Activated CD4-positive, alpha-beta T cell treated with anti-CD3 and anti-CD28 coated beads, Interleukin-2, amount 50 U/mL, for 24 hours (primary cell): ENCODE results near the gene C9orf50.
A peak's percentile ranks its signal among the peaks of the same experiment; 100 is the strongest.

Experiments
- DNase-seq, 2 donors: peaks; one replicate each; pipeline ENCODE4 v3.0.0-alpha.2; 2020; ENCODE audit warnings: low read depth in 1 of 2, low spot score in 1 of 2

C9orf50 gene

DNA sequence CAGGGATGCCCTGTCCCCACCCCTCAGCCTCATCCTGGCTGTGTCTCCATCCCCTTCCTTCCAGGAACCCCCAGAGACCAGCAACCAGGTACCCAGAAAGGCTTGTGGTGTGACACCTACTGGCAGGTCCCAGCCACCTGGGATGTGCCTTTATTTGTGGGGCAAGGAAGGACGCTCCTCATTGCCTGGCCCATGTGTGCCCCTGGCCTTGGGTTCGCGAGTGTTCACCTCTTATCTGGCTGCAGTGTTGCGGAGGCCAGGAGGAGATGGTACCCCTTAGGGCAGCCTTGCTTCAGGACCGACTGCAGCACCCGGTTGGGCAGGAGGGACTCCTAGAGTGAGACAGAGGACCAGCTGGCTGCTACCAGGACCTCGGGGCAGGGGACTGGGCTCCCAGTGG, 8.8 kb downstream of the C9orf50 start:
- no peak for DNase-seq

DNA sequence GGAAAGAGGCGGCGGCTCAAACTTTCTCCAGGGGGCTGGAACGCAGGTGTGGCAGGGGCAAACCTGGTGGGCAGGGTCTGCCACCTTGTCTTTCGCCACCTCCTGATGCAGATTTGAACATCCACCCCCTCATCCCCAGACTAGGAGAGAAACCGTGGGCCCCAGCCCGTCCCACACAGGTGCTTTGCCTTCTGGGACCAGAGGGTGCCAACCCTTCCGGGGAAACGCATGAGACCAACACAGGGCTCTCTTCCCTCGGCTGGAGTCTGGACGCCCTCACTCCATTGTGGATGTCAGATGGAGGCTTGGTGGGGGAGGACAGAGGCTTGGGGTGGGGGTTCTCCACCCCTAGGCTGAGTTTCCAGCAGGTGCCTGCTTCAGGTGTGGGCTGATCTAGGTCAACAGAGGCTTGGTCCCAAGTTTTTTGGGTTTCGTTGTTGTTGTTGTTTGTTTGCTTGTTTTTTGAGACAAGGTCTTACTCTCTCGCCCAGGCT, 9.5 kb downstream of the C9orf50 start:
- no peak for DNase-seq

DNA sequence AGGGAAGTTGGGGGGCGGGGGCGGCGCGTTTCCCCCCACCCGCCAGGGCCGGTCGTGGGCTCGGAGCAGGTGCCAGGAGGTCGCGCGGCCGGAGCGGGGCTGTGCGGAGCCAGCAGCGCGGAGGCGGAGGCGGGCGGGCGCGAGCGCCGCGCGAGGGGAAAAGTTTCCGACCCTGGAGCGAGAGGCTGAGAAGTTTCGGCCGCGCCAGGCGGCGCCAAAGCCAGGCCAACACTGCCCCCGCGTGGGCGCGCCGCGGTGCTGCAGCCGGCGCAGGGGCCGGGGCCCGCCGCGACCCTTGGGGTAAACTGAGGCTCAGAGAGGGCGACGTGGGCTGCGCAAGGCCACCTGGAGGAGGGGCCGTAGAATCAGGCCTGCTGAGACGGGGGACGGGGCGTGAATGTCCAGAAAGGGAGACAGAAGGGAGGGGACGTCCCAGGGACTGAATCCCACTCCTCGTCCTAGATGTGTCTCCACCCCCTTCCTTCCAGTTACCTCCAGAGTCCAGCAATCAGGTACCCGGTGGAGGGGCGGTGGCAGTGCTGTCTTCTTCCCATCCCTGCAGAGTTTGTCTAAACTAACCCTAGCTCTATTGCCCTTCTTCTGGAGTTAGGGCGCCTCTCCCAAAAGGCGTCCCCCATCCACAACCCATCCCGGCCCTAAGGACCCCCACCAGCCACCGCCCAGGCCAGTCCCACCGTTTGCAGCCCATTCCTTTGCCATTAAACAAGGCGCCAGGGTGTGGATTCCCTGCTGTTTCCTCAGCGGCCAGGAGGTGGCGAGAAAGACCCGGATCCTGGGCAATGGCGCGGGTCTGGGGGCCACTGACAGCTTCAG, 10.2 kb downstream of the C9orf50 start:
- peak; percentile 55 to 65 for DNase-seq

DNA sequence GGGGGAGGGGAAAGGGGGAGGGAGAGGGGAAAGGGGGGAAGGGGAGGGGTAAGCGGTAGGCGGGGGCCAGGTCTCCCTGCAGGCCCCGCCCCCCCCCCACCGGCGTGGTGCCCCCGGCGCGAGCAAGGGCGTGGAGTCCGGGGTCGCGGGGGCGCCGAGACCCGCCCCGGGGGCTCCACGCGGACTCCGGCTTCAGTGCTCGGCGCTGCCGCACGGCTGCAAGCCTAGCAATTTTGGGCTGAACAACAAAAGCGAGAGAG, 10.8 kb downstream of the C9orf50 start:
- no peak for DNase-seq

DNA sequence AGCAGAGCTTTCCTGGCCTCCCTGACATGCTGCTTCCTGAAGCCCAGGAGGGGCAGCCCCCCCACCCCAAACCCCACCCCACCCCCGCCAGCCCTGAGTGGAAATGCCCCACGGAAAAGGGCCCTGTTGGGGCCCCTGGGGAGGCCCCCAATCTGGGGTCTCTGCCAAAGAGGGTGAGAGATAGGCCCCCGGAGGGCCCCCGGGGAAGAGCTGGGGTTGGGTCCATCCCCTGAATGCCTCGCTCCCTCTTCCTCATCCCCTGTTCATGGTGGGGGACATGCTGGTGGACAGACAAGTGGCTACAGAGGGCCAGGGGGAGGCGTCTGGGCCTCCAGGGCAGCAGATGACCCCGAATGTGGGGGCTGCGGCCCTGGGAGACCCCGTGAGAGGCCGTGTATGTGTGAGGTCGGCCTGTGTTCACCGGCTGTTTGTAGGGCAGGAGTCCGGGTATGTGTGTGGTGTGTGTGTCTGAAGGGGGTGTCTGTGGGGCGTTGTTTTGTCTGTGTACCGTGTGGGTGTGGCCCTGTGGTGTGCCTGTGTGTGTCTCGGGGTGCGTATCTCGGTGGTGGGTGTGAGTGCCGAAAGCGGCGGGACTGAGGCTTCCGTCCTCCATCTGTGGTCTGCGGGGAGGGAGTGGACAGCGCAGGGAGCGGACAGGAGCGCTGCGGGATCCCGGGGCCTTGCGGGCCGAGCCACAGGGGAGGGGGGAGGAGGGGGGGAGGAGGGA, 11.3 kb downstream of the C9orf50 start:
- DNase-seq, result no peak

DNA sequence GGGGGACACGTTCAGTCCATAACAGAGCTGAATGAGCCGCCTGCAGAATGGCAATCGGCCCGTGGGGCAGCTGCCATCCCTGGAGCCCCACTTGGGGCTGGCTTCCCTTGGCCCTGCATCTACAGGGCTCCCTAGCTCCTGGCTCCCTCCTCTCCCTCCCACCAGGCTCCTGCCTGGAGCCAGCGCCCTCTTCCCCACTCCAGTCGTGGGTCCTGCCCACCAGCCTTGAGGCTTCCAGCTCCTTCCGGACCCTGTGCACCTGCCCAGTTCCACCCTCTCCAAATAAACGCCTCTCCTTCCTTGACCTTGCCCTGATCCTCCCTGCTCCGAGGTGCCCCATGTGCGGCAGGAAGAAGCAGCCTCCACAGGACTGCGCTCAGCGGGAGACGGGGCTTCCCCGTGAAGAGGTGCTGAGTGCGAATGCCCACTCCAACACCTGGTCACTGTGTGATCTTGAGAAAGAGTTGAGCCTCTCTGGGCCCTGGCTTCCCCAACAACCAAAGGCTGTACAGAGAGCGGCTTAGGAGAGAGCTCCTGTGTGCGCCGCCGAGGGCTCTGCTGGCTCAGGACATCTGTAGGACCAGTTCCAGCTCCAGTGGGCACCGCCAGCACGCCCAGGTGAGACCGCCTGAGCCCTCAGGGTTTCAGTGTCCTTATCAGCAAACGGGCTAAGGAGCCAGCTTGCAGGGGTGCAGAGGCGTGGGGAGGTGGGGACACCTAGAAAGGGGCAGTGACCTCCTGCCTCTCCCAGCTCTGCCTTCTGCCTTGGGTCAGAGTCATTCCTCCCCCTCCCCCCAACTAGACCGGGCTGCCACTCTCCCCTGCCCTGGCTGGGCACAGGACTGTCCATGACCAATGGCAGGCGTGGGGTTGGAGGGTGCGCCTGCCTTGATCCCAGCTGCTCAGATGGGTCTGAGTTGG, 12.1 kb downstream of the C9orf50 start:
- no peak for DNase-seq

DNA sequence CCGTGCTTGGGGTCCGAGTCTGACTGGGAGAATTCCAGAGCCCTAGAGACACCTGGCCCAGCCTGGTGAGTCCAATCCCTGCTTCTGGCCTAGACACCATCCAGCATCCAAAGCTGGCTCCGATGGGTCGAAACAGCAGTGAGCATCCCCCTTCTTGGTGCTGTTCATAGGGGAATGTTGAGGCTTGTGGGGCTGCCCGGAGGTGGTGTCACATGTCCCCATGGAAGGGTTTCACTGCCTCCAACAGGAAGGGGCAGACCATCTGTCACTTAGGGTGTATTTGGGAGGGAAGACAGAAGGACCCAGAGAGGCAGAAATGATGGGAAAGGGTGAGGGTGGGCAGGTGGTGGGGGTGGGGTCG, 13.9 kb downstream of the C9orf50 start:
- DNase-seq, result no peak

DNA sequence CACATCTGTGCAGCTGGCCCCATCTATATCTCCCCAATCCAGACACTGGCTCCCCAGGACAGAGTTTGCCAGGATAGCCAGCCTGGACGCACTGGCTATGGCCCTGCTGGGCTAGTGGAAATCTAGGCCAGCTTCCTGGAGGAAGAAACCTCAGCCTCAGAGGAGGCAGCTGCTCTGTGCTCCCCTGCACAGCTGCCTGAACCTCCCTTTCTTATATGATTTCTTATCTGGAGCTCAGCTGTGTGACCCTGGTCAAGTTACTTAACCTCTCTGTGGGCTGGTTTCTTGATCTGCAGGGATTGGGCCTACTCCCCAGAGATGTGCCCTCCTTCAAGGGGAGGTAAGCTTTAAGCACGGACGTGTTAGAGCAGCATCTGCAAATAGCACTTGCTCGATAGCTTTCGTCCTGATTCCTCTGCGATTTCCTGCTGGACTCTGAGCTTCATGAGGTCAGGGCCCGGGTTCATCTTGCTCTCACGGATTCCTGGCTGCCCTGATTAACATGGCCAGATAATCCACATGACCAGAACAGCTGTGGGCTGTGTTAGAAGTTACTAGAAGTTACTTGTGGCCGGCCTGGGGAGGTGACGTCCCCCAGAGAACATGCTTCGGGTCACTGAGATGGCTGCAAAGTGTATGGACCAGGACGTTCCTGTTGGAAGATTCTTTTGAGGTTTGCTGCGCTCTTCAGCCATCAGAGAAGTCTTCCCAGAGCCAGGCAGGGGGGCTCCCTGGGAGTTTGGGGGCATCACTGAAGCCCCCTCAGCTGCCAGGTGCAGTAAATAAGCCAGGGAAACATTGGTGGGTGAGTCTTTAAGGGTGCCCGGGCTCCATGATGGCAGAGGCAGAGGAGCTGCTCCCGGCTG, 14.5 kb downstream of the C9orf50 start:
- DNase-seq, result no peak

DNA sequence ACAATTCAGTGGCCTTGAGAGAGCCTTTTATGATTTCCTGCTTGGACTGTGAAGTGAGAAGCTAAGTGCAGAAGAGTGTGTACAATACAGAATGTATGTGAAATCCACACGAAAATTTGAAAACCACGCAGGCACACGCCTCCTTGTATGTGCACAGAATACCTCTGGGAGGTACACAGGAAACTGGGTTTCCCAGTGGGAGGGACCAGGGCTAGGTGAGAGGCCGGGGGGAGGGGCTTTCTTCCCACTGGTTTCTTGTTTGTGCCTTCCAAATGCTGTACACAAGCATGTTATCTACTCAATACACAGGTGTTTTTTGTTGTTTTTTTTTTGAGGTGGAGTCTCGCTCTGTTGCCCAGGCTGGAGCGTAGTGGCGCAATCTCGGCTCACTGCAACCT, 16.1 kb downstream of the C9orf50 start:
- DNase-seq, result no peak

DNA sequence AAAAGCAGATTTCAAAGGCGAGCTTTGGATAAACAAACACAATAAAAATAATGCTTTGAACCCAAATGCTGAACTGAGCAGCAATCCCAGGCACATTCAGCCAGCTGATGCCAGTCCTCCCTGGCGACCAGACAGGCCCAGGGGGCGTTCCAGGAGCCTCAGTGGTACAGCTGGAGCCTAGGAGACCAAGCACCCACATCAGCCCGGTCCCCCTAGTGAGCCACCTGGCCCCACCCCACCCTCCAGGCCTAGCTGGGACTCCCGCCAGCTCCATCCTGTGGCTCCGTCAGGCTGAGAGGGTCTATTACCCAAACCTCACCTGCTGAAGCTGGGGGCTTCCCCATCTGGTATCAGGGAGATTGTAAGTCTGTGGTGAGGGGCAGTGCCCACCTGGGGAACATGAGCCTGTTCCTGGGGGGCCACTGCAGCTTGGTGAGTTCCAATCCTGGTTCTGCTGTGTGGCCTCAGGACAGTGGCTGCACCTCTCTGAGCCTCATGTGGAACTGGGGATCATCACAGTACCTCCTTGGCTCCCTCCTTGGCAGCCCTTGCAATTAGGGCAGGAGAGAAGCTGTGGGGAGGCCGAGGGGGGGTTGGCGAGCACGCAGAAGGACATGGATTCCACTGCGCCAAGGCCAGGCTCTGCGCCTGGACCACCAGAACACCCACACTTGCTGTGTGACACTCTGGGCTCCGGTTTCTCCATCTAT, 16.7 kb downstream of the C9orf50 start:
- DNase-seq, result no peak

DNA sequence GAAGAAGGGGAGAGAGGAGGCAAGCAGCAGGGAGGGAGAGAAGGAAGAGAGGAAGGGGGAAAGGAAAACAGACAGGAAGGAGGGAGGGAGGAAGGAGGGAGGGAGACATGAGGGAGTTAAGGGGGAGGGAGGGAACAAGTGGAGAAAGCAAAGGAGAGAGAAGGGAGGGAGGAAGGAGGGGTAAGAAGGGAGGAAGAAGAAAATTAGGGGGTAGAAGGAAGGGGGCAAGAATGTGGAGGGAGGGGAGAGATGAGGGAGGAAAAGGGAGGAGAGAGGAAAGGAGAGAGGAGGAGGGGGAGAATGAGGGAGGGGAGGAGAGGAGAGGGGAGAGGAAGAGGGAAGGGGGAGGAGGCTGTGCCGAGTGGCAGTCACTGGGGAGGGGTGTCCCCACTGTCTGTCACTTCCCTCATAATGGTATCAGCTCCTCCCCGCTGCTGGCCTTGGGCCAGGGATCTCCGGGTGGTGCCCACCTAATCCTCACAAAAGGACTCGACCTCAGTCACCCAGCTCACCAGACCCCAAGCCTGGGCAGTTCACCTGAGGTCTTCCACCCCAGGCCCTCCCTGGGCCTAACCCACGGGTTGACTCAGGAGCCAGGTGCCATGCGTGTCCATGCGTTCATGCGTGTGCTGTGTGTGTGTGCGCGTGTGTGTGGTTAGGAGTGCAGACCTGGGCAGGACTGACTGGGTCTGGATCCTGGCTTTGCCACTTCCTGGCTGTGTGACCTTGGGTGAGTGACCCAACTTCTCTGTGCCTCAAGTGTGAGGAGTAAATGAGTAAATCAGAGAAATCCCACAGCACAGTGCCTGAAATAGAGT, 18.1 kb downstream of the C9orf50 start:
- DNase-seq, result no peak

DNA sequence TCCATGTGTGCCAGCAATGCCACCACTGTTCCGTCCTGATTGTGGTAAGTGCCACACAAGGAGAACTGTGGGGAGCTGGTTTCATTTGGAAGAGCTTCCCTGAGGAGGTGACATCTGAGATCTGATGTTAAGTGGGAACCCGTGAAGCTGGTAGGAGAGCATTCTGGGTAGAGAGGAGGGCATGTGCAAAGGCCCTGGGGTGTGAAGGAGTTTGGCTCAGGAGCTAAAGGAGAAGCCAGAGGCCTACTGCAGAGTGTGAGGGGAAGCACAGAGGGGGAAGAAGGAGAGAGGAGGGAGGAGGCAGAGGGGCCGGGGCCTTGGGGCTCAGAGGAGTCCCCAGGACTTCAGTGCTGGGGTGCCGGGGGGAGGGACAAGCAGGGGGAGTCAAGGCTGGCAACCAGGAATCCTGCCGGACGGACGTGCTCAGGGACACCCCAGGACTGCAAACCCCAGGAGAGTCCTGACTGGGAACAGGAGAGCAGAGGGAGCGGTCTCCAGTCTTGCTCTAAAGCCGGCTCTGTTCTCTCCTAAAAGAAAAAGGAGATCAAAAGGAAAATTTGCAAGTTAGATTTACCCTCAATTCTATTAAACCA, 19.7 kb downstream of the C9orf50 start:
- DNase-seq, result no peak

DNA sequence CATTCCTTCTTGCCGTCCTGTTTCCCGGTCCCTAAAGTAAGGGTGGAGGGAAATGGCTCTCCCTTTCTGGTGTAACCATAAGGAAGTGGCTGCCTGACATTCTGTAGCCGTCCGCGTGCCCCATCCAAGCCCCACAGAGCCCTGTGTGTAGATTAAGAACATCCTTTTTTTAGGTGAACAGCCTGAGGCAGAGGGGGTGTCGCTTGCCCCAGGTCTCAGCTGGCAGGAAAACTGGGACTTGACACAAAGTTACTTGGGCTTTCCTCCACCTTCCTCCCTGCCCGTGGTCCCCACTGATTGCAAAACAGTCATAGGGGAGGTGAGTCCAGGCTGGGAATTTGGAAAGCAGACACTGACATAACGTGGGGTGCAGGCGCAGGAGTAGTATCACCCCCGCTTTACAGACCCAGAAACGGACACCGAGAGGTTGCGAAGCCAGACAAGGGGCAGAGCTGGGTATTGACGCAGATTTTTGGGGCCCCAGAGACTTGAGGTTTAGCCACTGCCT, 22.8 kb downstream of the C9orf50 start:
- no peak for DNase-seq

DNA sequence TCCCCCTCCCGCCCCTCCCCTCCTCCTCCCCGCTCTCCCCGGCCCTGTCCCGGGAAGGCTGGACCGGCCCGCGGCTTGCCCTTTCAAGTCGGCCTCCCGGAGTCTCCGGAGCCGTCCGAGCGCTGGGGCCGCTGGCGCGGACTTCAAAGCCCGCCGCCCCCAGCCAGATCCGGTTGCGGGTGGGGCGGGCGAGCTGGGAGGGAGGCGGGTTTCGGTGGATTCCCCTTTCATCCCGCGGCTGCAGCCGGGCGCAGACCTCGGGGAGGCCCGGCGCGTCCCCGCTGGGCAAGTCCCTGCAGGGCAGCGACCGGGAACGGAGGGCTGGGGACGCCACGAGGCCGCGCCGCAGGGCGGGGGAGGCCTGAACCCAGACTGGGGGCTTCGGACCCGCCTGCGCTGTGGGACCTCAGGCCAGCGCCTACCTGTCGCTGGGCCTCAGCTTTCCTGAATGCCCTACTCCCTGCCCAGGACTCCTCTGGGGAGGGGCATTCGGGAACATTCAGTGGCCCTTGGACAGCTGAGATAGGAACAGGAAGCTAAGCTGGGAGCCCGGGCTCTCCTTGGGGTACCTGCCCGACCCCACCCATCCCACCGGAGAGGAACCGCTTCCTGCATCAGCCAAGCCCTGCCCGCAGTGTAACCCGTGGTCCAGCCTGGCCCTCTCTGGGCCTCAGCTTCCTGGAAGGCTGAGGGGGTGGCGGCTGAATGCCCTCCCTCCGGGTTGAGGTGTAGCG, 23.4 kb downstream of the C9orf50 start:
- DNase-seq, result no peak

DNA sequence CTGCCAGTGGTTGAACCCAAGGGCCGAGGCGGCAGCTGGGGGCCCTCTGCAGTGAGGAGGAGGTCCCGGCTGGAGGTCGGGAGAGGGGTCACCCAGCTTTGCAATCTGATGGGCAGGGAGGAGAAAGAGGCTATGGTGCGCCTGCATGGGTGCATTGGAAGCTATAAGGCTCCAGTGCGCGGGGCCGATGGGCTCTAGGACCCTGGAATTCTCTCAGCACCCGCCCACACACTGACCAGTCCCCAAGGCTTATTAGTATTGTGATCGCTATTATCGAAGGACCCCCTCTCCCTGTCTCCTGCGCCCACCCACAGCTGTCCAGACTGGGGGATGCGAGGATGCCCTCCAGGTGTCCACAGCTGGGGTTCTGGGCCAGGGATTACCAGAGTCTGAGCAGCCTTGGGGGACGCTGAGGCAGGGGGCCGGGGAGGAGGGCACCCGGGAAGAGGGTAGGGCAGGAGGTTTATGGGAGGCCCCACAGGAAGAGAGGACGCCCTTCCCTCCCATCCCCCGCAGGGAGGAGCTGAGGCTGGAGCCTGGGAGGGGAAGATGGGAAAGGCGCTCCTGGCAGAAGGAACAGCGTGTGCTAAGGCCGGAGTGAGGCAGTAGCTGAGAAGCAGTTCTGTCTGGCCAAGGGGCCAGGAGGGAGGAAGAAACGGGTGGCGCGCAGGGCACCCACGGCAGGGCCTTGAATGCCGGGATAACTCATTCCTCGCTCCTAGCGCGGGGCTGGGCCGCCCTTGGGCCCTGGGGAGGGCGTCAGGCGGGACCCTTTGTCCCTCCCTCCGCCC, 24.2 kb downstream of the C9orf50 start:
- DNase-seq, result no peak

DNA sequence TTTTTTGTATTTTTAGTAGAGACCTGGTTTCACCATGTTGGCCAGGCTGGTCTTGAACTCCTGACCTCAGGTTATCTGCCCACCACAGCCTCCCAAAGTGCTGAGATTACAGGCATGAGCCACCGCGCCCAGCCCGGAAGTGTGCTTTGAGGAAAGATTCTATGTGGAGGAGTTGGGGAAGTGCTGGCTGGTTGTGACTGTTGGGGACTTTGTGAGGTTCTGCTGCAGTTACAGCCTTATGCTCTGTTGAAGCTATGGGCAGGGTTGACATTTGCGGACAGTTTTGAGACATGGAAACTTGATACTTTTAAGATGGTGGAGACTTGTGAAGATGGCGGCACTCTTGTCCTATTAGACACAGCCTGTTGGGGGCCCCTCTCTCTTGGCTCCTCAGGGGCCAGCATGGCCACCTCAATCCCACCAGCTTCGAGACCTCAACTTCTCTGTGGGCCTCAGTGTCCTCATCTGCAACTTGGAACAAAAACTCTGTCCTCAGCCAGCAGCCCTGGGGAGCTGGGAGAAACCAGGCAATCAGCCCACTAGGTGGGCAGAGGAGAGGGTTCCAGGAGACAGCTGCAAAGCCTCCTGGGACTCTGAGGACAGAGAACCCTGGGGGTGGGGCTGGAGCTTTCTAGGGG, 24.9 kb downstream of the C9orf50 start:
- DNase-seq, result no peak

DNA sequence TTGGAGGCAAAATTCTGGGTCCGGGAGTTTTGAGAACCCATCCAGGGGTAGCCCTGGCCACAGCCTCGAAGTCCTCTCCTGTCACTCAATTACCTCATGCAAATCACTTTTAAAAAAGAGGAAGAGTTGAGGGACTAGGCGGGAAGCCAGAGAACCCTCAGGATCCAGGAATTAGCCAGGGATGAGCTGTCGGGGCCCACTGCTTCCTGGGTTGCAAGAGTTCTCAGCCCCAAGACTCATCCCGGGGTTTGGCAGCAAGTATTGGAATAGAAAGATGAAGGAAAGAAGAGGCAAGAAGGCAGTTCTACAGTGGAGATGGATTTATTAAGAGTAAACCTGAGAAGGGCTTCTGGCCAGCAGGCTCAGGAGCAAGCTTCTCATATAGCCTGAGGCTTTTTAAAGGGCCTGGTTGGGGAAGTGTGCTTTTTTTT, 25.6 kb downstream of the C9orf50 start:
- no peak for DNase-seq
